HG03432 (cell line): ENCODE data around the gene COPE.

ENCODE experiments used
- ATAC-seq: cut with Tn5 transposase; IDR thresholded peaks from one replicate; pipeline ENCODE4 v1.9.1; 2021; ENCODE audit warnings: mild to moderate bottlenecking, moderate library complexity; ENCODE audit not compliant: unreplicated experiment

COPE gene

DNA sequence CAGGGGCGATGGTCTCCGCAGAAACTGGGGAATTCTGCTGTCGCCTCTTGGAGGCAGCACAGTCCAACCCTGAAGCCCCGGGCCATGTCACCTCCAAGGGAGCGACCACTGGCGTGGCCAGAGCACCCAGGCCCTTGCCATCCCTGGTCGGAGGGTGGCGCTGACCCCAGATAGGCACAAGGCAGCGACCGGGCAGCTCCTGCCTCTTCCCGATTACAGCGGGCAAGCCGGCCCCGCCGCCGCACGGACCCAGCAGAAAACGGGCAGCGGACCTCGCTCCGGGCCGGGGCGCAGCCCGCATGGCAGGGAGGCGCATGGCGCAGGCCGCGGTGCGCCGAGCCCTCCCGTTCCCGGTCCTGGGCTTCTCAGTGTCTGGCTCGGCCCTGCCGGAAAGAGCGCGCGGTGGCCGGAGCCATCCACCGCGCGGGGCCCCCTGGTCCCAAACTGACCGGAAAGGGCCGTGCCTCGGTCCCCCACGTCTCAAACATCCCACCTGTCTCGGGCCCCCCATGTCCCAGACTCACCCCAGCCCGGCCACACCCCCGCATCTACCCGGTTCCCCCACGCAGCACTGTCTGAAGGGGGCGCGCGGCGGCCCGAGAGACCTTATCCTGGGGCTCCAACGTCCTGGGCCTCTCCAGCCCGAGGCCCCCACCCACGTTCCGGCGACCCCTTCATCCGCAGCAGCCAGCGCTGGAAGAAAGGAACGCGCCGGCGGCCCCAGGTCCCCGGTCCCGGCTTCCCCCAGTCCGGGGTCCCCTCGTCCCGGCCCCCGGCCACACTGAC is 24.0 kb downstream of the COPE start:
- ATAC-seq: no peak

DNA sequence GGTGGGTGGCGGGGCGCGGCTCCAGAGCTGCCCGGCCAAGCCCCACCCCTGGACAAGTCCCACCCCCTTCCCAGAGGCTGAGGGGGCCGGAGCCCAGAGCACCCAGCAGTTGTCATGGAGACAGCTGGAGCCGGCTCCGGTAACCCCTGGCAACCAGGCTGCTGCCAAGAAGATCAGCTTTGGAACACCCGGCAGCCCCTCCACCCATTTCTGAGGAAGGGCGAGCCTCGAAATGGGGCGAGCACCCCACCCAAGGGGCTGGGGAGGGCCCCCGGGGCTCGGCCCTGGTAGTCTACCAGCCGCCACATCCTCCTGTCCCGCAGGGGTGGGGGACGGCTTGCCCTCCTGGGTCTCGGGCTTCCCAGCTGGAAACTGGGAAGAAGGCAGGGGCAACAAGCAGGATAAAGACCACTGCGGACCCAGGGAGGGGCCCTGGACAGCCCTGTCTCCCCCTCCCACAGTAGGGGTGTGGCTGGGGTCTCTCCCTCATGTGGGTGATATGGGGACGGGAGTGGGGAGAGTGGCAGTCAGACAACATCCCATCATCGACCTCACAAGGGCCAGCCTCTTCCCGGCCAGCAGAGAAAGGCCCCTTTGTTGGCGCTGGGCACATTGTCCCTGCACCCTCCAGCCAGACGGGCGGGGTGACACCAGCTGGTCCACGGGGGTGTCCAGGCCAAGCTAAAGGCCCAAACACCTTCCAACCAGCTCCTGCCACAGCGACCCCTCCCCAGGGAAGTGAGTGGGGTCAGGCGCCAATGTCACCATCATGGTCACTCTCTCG is 24.7 kb downstream of the COPE start:
- ATAC-seq: no peak

DNA sequence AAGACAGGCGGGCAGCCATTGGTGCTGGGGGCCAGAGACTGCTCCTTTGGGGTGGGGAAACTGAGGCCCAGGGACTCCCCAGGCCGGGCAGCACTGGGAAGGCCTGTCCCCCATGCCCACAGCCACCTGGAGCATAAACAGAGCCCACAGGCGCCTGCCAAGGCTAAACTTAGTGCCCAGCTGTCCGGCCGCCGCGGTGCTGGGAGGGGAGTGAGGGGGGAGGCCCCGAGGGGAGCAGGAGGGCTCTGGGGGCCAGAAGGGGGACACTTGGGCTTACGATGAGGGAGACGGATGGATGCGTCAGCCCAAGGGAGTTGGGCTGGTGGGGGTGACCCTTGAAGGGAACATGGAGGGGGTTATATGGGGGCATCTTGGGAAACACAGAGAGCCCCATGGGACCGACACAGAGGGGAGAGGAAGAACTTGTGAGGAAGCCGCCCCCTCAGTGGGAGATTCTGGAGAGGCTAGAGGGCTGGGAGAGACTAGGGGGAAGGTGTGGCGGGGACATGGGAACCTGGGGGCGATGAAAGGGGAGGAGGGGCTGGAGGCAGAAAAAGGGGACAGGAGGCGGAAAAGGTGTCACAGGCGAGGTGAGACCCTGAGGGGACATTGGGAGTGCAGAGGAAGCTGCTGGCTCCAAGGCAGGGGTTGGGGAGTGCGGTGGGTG is 25.5 kb downstream of the COPE start:
- ATAC-seq: no peak

DNA sequence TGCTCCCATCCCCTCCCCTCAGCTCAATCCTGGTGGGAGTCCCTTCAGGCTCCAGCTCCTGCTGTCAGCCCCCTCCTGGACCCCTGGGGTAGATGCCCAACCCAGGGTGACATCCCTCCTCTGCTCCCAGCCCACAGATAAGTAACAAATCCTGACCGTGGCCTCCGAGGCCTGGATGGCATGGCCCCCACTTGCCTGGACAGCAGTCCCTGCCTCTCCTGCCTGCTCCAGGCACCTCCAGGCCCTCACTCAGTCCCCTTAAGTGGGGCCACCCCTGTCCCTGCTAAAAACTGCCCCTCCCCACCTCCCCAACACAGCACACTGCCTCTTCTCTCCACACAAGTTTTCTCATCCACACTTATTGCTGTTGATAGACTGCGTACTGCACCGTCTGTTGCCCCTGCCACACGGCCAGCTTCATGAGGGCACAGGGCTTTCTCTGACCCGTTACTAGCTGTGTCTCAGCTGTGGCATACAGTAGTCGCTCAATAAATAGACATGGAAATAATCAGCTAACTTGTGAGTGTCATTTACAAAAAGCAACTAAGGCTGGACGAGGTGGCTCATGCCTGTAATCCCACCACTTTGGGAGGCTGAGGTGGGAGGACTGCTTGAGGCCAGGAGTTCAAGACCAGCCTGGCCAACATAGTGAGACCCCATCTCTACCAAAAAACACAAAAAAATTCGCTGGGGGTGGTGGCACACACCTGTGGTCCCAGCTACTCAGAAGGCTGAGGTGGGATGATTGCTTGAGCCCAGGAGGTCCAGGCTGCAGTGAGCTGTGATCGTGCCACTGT is 29.0 kb downstream of the COPE start:
- ATAC-seq: no peak

DNA sequence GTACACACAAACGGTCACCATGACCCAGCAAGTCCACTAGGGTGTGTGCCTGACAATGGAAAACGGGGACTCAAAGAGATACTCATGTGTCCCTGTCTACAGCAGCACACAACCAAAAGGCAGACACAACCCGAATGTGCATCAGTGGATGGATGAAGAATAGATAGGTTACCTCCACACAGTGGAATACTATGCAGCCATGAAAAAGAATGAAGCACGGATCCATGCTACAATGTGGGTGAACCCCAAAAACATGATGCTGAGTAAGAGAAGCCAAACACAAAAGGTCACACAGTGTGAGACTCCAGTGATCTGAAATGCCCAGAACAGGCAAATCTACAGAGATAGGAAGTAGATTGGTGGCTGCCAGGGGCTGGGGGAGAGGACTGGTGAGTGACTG is 32.2 kb downstream of the COPE start:
- ATAC-seq: no peak

DNA sequence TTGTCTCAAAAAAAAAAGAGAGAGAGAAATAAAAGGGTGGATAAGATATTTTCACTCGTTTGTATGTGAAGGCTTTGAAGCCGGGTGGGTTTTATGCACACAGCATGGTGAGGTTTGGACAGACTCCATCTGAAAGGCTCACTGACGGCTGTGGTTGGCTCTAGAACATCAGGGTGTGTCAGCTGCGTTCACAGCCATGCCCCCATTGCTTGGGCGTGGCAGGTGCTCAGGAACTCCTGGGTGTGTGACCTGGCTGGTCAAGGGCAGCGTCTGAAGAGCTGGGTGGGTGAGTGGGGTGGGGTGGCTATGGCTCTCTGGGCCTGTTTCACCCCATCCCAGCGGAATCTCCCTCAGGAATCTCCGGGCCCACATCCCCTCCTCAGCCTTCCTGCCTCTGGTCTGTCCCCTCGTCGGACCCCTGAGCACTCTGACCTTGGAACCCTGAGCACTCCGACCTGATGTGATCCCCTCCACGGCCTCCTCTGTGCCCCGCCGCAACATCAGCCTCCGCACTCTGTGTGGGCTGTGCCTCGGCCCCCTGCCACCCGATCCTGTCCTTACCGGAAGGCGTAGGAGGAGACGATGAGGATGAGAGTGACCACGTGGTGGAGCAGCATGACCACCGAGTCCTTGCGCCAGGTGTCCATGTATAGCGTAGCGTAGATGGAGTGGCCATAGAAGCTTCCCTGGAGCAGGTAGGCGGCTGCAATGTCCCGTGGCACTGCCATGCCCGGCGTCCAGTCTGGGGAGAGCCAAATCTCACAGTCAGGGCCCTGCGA is 35.5 kb downstream of the COPE start:
- ATAC-seq: no peak

DNA sequence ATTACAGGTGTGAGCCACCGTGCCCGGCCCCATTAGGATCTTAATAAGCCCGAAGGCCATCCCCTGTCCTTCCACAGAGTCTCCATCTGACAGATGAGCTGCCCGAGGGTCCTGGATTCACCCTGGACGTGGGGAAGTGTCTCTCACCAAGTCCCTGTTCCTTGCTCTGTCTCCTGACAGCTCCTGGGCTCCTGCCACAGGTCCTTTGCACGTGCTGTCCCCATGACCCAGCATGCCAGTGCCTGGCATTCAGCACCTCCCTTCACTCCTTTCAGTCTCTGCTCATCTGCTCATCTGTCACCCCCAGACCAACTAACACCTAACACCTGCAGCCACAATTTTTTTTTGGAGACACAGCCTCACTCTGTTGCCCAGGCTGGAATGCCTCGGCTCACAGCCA is 37.7 kb downstream of the COPE start:
- ATAC-seq: no peak

DNA sequence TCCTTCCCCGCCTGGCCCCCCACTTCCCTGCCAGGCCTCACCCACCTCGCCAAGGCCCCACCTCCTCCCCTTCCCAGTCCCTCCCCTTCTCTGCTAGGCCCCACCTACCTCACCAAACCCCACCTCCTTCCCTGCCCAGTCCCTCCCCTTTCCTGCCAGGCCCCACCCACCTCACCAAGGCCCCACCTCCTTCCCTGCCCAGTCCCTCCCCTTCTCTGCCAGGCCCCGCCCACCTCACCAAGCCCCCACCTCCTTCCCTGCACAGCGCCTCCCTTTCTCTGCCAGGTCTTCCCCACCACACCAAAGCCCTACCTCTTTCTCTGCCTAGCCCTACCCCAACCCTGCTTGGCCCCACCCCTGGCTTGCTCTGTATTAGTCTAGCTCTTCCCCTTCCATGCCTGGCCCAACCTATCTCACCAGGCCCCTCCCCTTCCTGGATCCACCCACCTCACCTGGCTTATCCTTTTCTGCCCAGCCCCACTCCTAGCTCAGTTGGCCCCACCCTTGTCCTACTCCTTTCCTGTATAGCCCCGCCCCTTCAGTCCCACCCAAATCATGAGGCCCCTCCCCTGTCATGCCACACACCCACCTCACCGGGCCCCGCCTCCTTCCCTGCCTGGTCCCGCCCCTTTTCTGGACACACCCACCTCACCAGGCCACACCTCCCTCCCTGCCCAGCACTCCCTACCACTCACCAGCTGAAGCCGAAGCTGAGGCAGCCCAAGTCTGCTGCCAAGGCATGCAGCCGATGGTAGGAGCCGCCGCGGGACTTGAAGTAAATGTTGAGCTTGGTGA is 39.4 kb downstream of the COPE start:
- ATAC-seq: no peak

DNA sequence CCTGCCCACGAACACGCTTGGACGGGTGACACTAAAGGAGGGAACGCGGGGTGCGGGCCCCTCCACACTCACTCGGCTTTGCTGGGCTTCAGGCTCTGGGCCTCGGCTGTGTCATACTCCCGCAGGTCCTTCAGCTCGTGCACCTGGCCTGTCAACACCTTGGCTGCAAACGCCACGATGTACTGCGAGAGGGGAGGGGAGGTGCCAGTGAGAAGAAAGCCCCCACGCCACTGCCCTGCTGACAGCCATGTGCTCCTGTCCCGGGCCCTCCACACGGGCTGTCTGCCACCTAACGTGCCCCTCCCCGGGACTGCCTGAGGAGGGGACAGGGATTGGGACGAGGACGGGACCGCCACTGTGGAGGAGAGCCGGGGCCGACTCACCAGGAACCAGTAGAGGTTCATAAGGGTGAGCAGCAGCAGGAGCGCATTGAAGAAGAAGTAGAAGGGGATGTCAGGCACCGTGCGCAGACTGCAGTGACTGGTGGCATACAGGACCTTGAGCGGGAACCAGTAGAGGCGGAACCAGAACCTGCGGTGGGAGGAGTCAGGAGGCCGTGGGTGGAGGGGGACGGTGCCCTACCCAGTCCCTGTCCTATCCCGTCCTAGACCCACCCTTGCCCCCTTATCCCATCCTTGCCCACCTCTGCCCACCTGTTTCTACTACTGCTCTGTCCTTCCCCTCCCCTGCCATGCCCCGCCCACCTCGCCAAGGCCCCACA is 40.2 kb downstream of the COPE start:
- no peak for ATAC-seq

DNA sequence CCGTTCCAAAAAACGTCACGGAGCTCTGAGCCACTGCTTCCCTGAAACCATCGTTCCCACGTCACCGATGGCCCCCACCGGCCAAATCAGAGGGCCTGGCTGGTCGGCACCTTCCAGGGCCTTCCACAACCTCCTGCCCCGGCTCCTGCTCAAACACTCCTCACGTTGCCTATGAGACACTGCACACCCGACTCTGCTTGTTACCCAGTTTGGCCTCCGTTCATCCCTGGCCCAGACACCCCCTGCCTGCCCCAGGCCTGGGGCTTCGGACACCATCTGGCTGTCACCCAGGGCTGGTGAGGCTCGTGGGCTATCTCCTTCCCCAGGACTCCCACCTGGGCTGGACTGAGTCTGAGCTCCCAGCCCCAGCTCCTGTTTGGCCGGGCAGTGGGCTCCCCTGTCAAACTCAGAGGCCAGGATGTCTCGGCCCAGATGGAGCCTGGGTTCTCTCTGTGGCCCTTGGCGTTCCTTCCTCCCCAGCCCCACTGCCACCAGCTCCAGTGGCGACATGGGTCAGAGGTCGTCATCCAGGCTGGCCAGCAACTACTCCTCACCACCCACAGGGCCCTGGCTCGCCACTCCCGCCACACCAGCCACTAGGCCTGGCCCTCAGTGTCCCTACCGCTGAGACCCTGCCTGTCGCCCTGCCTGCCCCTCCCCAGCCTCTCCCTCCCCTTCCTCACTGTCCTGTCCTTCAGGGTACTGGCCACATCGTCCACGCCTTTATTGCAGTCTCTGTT is 41.0 kb downstream of the COPE start:
- no peak for ATAC-seq

DNA sequence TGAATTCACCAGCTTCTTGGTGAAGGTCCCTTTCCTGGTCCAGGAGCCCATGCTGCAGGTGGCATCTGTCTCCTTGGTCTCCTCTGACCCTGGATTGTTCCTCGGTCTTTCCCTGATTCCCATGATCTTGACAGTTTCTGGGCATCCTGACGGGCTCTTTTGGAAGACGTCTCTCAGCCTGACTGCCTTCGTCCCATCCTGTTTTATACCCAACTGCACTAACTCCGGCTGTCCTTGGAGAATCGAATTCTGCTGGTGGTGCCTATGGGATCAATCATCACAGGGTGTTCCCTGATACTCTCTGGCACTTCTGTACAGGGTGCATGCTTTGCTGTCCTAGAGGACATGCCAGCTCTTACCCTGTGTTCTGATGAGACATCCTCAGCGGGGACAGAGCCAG is 42.3 kb downstream of the COPE start:
- no peak for ATAC-seq

DNA sequence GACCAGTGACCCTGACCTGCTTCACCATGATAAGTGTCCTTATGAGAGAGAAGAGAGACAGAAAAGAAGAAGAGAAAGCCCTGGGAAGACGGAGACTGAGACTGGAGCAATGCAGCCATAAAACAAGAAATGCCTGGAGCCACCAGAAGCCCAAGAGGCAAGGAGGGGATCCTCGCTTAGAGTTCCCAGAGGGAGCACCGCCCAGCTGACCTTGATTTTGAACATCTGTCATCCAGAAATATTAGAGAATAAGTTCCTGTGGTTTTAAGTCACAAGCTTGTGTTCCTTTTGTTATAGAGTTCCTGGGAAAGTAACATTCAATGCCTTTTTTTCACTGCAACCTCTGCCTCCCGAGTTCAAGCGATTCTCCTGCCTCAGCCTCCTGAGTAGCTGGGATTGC is 43.5 kb downstream of the COPE start:
- no peak for ATAC-seq

DNA sequence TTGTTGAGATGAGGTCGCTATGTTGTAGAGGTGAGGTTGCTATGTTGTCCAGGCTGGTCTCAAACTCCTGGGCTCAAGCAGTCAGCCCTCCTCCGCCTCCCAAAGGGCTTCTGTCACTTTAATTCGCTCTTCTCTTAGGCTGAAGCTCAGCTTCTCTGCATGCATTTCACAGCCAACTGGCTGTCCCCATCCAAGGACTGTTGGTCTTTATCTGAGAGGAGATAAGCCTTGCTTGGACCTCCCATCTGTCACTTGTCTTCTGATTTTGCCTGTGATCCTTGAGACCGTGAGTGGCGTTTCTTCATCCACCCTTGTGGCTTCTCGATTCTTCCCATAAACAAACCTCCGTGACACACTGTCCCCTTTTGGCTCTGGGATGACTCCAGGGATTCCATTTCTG is 47.6 kb downstream of the COPE start:
- no peak for ATAC-seq

DNA sequence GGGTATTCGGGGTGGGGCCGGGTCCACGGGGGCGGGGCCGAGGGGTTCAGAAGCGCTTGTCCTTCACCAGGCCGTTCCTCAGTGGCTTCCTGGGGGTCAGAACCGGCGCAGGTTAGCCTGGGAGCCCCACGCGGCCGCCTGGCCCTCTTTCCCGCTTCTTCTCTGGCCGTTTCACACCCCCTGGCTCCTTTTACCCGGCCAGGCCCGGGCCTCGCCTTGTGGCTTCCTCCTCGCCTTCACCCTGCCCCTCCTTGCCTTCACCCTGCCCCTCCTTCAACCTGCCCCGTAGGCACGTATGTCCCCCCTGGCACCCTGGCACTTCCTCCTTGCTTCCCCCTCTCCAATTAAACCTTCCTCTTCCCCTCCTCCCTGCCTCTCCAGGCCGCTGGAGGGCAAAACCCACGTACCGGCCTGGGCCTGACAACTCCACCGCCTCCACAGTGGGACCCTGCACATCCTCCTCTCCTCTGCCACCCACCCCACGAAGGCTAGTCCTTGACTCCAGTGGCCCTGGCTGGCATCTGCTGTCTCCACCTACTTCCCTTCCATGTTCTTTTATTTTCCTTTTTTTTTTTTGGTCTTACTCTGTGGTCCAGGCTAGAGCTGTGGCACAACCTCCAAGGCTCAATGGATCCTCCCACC is 48.5 kb downstream of the COPE start:
- ATAC-seq: no peak

DNA sequence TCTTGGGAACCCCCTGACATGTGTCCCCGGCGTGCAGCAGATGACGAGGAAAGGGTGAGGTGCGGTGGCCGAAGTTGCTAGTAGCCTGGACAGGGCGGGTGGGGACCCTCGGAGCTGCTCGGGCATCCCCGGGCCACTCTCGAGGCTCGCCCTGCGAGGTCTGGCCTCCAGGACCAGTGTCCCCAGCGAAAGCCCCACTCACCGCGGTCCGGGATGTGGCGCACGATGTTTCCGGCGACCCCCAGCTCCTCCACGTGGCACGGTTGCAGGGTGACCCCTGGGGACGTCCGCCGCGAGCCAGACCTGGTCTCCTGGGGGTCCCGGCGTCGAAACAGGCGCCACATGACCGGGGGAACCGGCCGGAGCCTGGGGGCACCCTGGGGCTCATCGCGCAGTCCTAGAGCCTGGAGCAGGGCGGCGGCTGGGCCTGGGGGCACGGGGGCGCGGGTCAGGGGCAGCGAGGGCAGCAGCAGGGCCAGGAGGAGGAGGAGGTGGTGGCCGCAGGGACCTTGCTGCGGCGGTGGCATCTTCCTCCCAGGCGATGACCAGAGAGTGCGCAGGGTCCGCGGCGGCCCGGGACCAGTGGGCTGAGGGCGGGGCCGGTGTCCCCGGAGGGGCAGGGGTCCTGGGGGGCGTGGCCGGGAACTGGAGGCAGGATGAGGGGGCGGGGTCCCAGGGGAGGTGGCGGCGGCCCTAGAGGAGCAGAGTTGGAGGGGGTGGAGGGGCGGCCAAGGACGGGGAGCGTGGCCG is 49.2 kb downstream of the COPE start:
- ATAC-seq: no peak

DNA sequence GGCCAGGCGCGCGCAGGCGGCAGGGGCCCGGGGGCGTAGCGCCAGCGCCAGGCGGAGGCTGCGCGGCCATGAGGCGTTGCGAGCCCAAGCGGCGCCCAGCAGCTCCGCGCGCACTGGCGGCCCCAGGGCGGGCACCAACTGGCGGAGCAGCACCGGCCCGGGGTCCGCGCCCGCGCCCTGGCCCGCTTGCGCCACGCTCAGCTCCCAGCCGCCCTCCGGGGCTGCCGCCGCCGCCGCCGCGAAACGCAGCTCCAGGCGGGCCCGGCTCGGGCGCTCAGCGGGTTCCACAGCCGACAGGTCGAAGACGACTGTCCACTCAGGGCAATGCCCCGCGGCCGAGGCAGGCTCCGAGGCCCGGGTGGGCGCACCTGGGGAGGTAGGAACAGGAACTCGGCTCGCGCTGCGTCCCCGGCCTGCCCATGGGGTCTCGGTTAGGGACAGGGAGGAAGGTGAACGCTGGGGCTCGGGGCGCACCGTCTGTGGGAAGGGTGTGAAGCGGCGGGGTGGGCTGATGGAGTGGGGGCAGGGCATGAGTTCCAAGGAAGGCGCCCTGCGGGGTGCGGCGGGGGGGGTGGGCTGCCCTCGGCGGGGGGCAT is 50.1 kb downstream of the COPE start:
- no peak for ATAC-seq
